Stomach (tissue), 9 donors: Measurements from ENCODE around the gene CXXC4. TPM values are rescaled to one million over a fixed set of nuclear protein-coding genes. Genes with fewer than 3 reads are reported as not detected.
A peak's percentile ranks its signal among the peaks of the same experiment; 100 is the strongest.

Experiments
- DNase-seq, 2 donors: peaks; one replicate each; pipeline versions ENCODE4 v3.0.0 to v3.0.0-alpha.2; 2013 to 2019
- H3K27ac ChIP-seq, 5 donors: fragments of 200-600 bp in 4 of 5; sonication (generic) in 4 of 5; one replicate each; pipeline ENCODE4 v1.5.1; 2013 to 2019; ENCODE audit warnings: mild to moderate bottlenecking in 1 of 5, moderate library complexity in 1 of 5
- H3K27me3 ChIP-seq, 3 donors: fragments of 200-600 bp; sonication (generic); one replicate each; pipeline ENCODE4 v1.5.1; 2017 to 2019; ENCODE audit warnings: mixed run types in 1 of 3
- H3K36me3 ChIP-seq, 4 donors: fragments of 200-600 bp; sonication (generic); 1 replicate in 3 of 4; 2 replicates in 1 of 4; pipeline ENCODE4 v1.5.1; 2016 to 2019
- H3K4me1 ChIP-seq, 4 donors: fragments of 200-600 bp; sonication (generic); one replicate each; pipeline ENCODE4 v1.5.1; 2016 to 2019
- H3K4me3 ChIP-seq, 4 donors: fragments of 200-600 bp; sonication (generic) in 3 of 4; one replicate each; pipeline ENCODE4 v1.5.1; 2016 to 2019; ENCODE audit warnings: mild to moderate bottlenecking in 1 of 4
- H3K9me3 ChIP-seq, 4 donors: fragments of 200-600 bp; sonication (generic); one replicate each; pipeline ENCODE4 v1.5.1; 2016 to 2019
- CTCF ChIP-seq, 7 experiments: fragments of 450-650 bp in 4 of 7; fragments of 200-600 bp in 3 of 7; sonication (generic) in 3 of 7; IDR thresholded peaks; one replicate each; pipeline ENCODE4 v1.5.1; 2016 to 2019; ENCODE audit warnings: antibody characterized with exemption in 7 of 7, control low read depth in 2 of 7, mild to moderate bottlenecking in 1 of 7
- EP300 ChIP-seq: sonication (generic); formaldehyde crosslinking; IDR thresholded peaks from one replicate; pipeline ENCODE4 v1.6.1; 2017; ENCODE audit warnings: antibody characterized with exemption
- POLR2A ChIP-seq, 4 donors: fragments of 450-650 bp; IDR thresholded peaks; one replicate each; pipeline ENCODE4 v1.6.1; 2016; ENCODE audit warnings: antibody characterized with exemption in 4 of 4, control low read depth in 2 of 4, mild to moderate bottlenecking in 1 of 4, moderate library complexity in 1 of 4
- POLR2AphosphoS5 ChIP-seq, 3 donors: sonication (generic); formaldehyde crosslinking; IDR thresholded peaks; one replicate each; pipeline ENCODE4 v1.6.1; 2016; ENCODE audit warnings: antibody characterized with exemption in 3 of 3
- WGBS, 5 donors: extraction: QIAGEN DNeasy Blood & Tissue Kit in 3 of 5; methylation state at CpG; one replicate each; pipeline versions ENCODE4 v1.1.5 to v1.1.7; 2013 to 2018; 5-methylcytosine and 5-hydroxymethylcytosine counted together
- intact Hi-C: fragments of 100-400 bp; cut with DNase I; formaldehyde crosslinking; loops from one replicate; pipeline ENCODE4 v1.15.1; 2023; ENCODE audit warnings: low total_unique reads
- polyA plus RNA-seq, 3 donors: library from polyadenylated mRNA; stranded (reverse); fragments of 200-250 nt; gene quantifications; one replicate each; pipeline ENCODE4 v1.2.3, GENCODE V29; 2013
- total RNA-seq, 5 donors: library from RNA; depleted of rRNA; stranded (reverse); fragments of >200 nt; gene quantifications; one replicate each; pipeline versions ENCODE4 v1.1.0 to v1.2.3, GENCODE V29; 2014 to 2016
- donor health status: healthy with polysubstance abuse.
- donor health status: Bipolar disorder and iron deficiency.
- donor health status: healthy.

CXXC4 gene
- total and polyA plus RNA-seq, 8 donors, result 0.10 to 18.5 (median 1.4) TPM; not detected in 2

- no peaks in the 10 kb centered on the region for H3K36me3 ChIP-seq
- 77 to 88% (median 85%) methylated on average over 2 of the region's 2 CpGs for WGBS, 5 donors
- DNase-seq, result no peak
- no peaks in the 10 kb centered on the region for H3K9me3 ChIP-seq
- H3K27me3 ChIP-seq, result peaks cover 0 to 7% (median 0%) of the 10 kb centered on the region in 3 donors
- TF ChIP-seq POLR2A (IDR thresholded peaks at IDR 0.05) (no peak), CTCF (IDR thresholded peaks at IDR 0.05) (no peak), POLR2AphosphoS5 (IDR thresholded peaks at IDR 0.05) (no peak), EP300 (no peak)
- intact Hi-C loops, result no loop called here
- no peaks in the 10 kb centered on the region for H3K4me1 ChIP-seq
- H3K27ac ChIP-seq, result no peak overlapping the region
- H3K4me3 ChIP-seq, result no peak overlapping the region
Measured at GRCh38 chr4:104502471-104502870, 7.8 kb upstream of the CXXC4 start.

- Histone ChIP-seq H3K27me3 (peaks cover 0 to 7% (median 0%) of the 10 kb centered on the region in 3 donors), H3K4me3 (no peak overlapping the region), H3K36me3 (no peaks in the 10 kb centered on the region), H3K9me3 (no peaks in the 10 kb centered on the region), H3K4me1 (no peaks in the 10 kb centered on the region), H3K27ac (no peak overlapping the region)
- intact Hi-C loops, result no loop called here
- 42 to 52% (median 50%) methylated on average over 3 of the region's 3 CpGs for WGBS, 5 donors
- DNase-seq, result peak in 1 of 2 donors; percentile 41
- TF ChIP-seq POLR2A (IDR thresholded peaks at IDR 0.05) (no peak), CTCF (IDR thresholded peaks at IDR 0.05) (no peak), POLR2AphosphoS5 (IDR thresholded peaks at IDR 0.05) (no peak), EP300 (no peak)
Measured at GRCh38 chr4:104501290-104501689, 6.6 kb upstream of the CXXC4 start.

- H3K27me3 ChIP-seq, result peaks cover 0 to 7% (median 0%) of the 10 kb centered on the region in 3 donors
- peak in 1 of 2 donors; percentile 51 for DNase-seq
- TF ChIP-seq EP300 (no peak), POLR2AphosphoS5 (IDR thresholded peaks at IDR 0.05) (no peak), POLR2A (IDR thresholded peaks at IDR 0.05) (no peak), CTCF (IDR thresholded peaks at IDR 0.05) (no peak)
- no peaks in the 10 kb centered on the region for H3K9me3 ChIP-seq
- H3K36me3 ChIP-seq, result no peaks in the 10 kb centered on the region
- WGBS, 5 donors, result 59 to 65% (median 64%) methylated on average over 5 of the region's 5 CpGs
- no peak overlapping the region for H3K27ac ChIP-seq
- no peak overlapping the region for H3K4me3 ChIP-seq
- peaks cover 0 to 6% (median 4%) of the 10 kb centered on the region in 4 donors for H3K4me1 ChIP-seq
- intact Hi-C loops, result no loop called here
Measured at GRCh38 chr4:104500442-104500841, 5.7 kb upstream of the CXXC4 start.

GRCh38 chr4:104494185-104494584 is 509 bp downstream of the CXXC4 start:
- peaks cover 13 to 47% (median 36%) of the 10 kb centered on the region in 4 donors for H3K4me1 ChIP-seq
- WGBS, 5 donors, result 8 to 17% (median 12%) methylated on average over 5 of the region's 5 CpGs
- H3K36me3 ChIP-seq, result no peaks in the 10 kb centered on the region
- DNase-seq, result peak in 1 of 2 donors; percentile 20
- H3K27ac ChIP-seq, result peak overlapping the region in 4 of 5 donors; percentile 64 to 78 (median 70)
- TF ChIP-seq POLR2AphosphoS5 (IDR thresholded peaks at IDR 0.05) (no peak), EP300 (no peak), POLR2A (IDR thresholded peaks at IDR 0.05) (no peak), CTCF (IDR thresholded peaks at IDR 0.05) (no peak)
- H3K27me3 ChIP-seq, result peaks cover 0 to 38% (median 14%) of the 10 kb centered on the region in 3 donors
- intact Hi-C loops, result no loop called here
- H3K9me3 ChIP-seq, result no peaks in the 10 kb centered on the region
- H3K4me3 ChIP-seq, result peak overlapping the region; percentile 48 to 60 (median 56)
